Progenitor cell of endocrine pancreas (in vitro differentiated cells): Measurements from ENCODE around the gene NFX1. TPM values are rescaled to one million over a fixed set of nuclear protein-coding genes. Genes with fewer than 3 reads are reported as not detected.

Source experiments
- DNase-seq: peaks from one replicate; pipeline ENCODE4 v3.0.0; 2021; ENCODE audit warnings: low spot score; ENCODE audit not compliant: unreplicated experiment
- H3K27ac Mint-ChIP-seq: 2 replicates; pipeline ENCODE4 v1.8.0; 2021; ENCODE audit warnings: mild to moderate bottlenecking, moderate library complexity, mixed read lengths
- H3K27me3 Mint-ChIP-seq: 2 replicates; pipeline ENCODE4 v1.8.0; 2021; ENCODE audit warnings: mixed read lengths
- H3K36me3 Mint-ChIP-seq: 2 replicates; pipeline ENCODE4 v1.8.0; 2022; ENCODE audit warnings: mixed read lengths; ENCODE audit not compliant: insufficient read depth
- H3K4me1 Mint-ChIP-seq: 2 replicates; pipeline ENCODE4 v1.8.0; 2021; ENCODE audit warnings: low read depth, mixed read lengths
- H3K4me3 Mint-ChIP-seq: 2 replicates; pipeline ENCODE4 v1.8.0; 2021; ENCODE audit warnings: low read depth, mild to moderate bottlenecking, moderate library complexity, mixed read lengths
- H3K9me3 Mint-ChIP-seq: 2 replicates; pipeline ENCODE4 v1.8.0; 2021; ENCODE audit warnings: low read depth, mixed read lengths
- CTCF ChIP-seq: fragments of 200-600 bp; sonication (generic); IDR thresholded peaks from one replicate; pipeline ENCODE4 v1.5.0; 2021; ENCODE audit warnings: antibody characterized with exemption, mild to moderate bottlenecking; ENCODE audit not compliant: unreplicated experiment
- total RNA-seq: library from RNA; stranded (reverse); gene quantifications from 2 replicates; pipeline ENCODE4 v1.2.1, GENCODE V29; 2021

NFX1 gene
- total RNA-seq, 1 donor from 2014 or later: 29.4 TPM

GRCh38 chr9:33260372-33260771 is 29.9 kb upstream of the NFX1 start:
- Mint-ChIP-seq H3K27ac (no peak overlapping the region), H3K36me3 (peaks cover 13% of the 10 kb centered on the region)

GRCh38 chr9:33263131-33264002 is 26.9 kb upstream of the NFX1 start:
- H3K27me3 Mint-ChIP-seq: no peaks in the 10 kb centered on the region
- H3K4me3 Mint-ChIP-seq: peak overlapping the region; percentile 91
- H3K4me1 Mint-ChIP-seq: peaks cover 21% of the 10 kb centered on the region
- H3K36me3 Mint-ChIP-seq: peaks cover 13% of the 10 kb centered on the region
- peak overlapping the region; percentile 88 for H3K27ac Mint-ChIP-seq
- H3K9me3 Mint-ChIP-seq: no peaks in the 10 kb centered on the region
- no peak for TF ChIP-seq CTCF
- DNase-seq: no peak

More at GRCh38 chr9:33260372-33260771, 29.9 kb upstream of the NFX1 start:
- Mint-ChIP-seq H3K4me3 (no peak overlapping the region), H3K4me1 (peaks cover 12% of the 10 kb centered on the region), H3K9me3 (no peaks in the 10 kb centered on the region), H3K27me3 (no peaks in the 10 kb centered on the region)
- TF ChIP-seq CTCF: no peak
- DNase-seq: no peak

GRCh38 chr9:33264003-33264472 is 26.3 kb upstream of the NFX1 start:
- Mint-ChIP-seq H3K27ac (peak overlapping the region; percentile 88), H3K4me3 (peak overlapping the region; percentile 91), H3K36me3 (peaks cover 10% of the 10 kb centered on the region), H3K9me3 (no peaks in the 10 kb centered on the region), H3K4me1 (peaks cover 21% of the 10 kb centered on the region), H3K27me3 (no peaks in the 10 kb centered on the region)
- TF ChIP-seq CTCF: no peak
- DNase-seq: peak; percentile 25

- DNase-seq: peak; percentile 99
- Mint-ChIP-seq H3K36me3 (peaks cover 10% of the 10 kb centered on the region), H3K4me3 (peak within 1 kb of the TSS; percentile 91), H3K9me3 (no peaks in the 10 kb centered on the region), H3K27ac (peak within 1 kb of the TSS; percentile 93), H3K4me1 (peaks cover 21% of the 10 kb centered on the region), H3K27me3 (no peaks in the 10 kb centered on the region)
- TF ChIP-seq CTCF: peak; percentile 25
These were observed 25.7 kb upstream of the NFX1 start, which contains the start of the genes BAG1 and CHMP5 for GRCh38 chr9:33264473-33265177. TSS of gene BAG1 (minus strand) at chr9:33264708. TSS of gene CHMP5 (plus strand) at chr9:33265049. CDS start at chr9:33265079, 30 bp downstream.

GRCh38 chr9:33265211-33265865 is 25.0 kb upstream of the NFX1 start:
- H3K27me3 Mint-ChIP-seq: no peaks in the 10 kb centered on the region
- H3K4me3 Mint-ChIP-seq: peak overlapping the region; percentile 91
- no peak for DNase-seq
- peaks cover 8% of the 10 kb centered on the region for H3K36me3 Mint-ChIP-seq
- peak overlapping the region; percentile 93 for H3K27ac Mint-ChIP-seq
- H3K9me3 Mint-ChIP-seq: no peaks in the 10 kb centered on the region
- TF ChIP-seq CTCF: no peak
- H3K4me1 Mint-ChIP-seq: peaks cover 21% of the 10 kb centered on the region
